ENCODE measurements around the gene CDH23.

The CDH23 gene

GRCh38 chr10:71741029-71741428, 344.3 kb downstream of the CDH23 start:
- TF ChIP-seq POLR2A (IDR thresholded peaks at IDR 0.05; ENCODE audit: low read length) (no peak), GATA1 (IDR thresholded peaks at IDR 0.05; ENCODE audit: low read depth, low read length) (no peak)
- DNase-seq = no peak

- no peak for TF ChIP-seq GATA1 (IDR thresholded peaks at IDR 0.05; ENCODE audit: low read depth, low read length)
- TF ChIP-seq POLR2A (IDR thresholded peaks at IDR 0.05; ENCODE audit: low read length) = no peak
Observed at GRCh38 chr10:71741671-71742070, 345.0 kb downstream of the CDH23 start.

GRCh38 chr10:71742301-71743088, 345.8 kb downstream of the CDH23 start:
- TF ChIP-seq POLR2A (IDR thresholded peaks at IDR 0.05; ENCODE audit: low read length) = no peak
- TF ChIP-seq GATA1 (IDR thresholded peaks at IDR 0.05; ENCODE audit: low read depth, low read length) = no peak
- DNase-seq = no peak

More at GRCh38 chr10:71741671-71742070, 345.0 kb downstream of the CDH23 start:
- DNase-seq = no peak

GRCh38 chr10:71743089-71743838, 346.5 kb downstream of the CDH23 start:
- DNase-seq = no peak
- TF ChIP-seq GATA1 (IDR thresholded peaks at IDR 0.05; ENCODE audit: low read depth, low read length) (no peak), POLR2A (IDR thresholded peaks at IDR 0.05; ENCODE audit: low read length) (no peak)

- DNase-seq = no peak
- TF ChIP-seq POLR2A (IDR thresholded peaks at IDR 0.05; ENCODE audit: low read length) (no peak), GATA1 (IDR thresholded peaks at IDR 0.05; ENCODE audit: low read depth, low read length) (no peak)
Observed at GRCh38 chr10:71743866-71744265, 347.1 kb downstream of the CDH23 start.

GRCh38 chr10:71744897-71745663, 348.4 kb downstream of the CDH23 start:
- TF ChIP-seq POLR2A (IDR thresholded peaks at IDR 0.05; ENCODE audit: low read length) (no peak), GATA1 (IDR thresholded peaks at IDR 0.05; ENCODE audit: low read depth, low read length) (no peak)
- DNase-seq = no peak

GRCh38 chr10:71745664-71746250, 349.0 kb downstream of the CDH23 start:
- DNase-seq = peak; percentile 32 to 38
- TF ChIP-seq POLR2A (IDR thresholded peaks at IDR 0.05; ENCODE audit: low read length) (no peak), GATA1 (IDR thresholded peaks at IDR 0.05; ENCODE audit: low read depth, low read length) (no peak)

- peak; percentile 90 to 94 for DNase-seq
- no peak for TF ChIP-seq POLR2A (IDR thresholded peaks at IDR 0.05; ENCODE audit: low read length)
- TF ChIP-seq GATA1 (IDR thresholded peaks at IDR 0.05; ENCODE audit: low read depth, low read length) = no peak
Observed at GRCh38 chr10:71746344-71747037, 349.8 kb downstream of the CDH23 start.

GRCh38 chr10:71747039-71747531, 350.4 kb downstream of the CDH23 start:
- TF ChIP-seq GATA1 (IDR thresholded peaks at IDR 0.05; ENCODE audit: low read depth, low read length) (no peak), POLR2A (IDR thresholded peaks at IDR 0.05; ENCODE audit: low read length) (peak; percentile 84)
- DNase-seq = peak; percentile 87 to 92

- peak; percentile 32 to 35 for DNase-seq
- TF ChIP-seq GATA1 (IDR thresholded peaks at IDR 0.05; ENCODE audit: low read depth, low read length) = no peak
- no peak for TF ChIP-seq POLR2A (IDR thresholded peaks at IDR 0.05; ENCODE audit: low read length)
Observed at GRCh38 chr10:71747551-71748523, 351.1 kb downstream of the CDH23 start.

- TF ChIP-seq POLR2A (IDR thresholded peaks at IDR 0.05; ENCODE audit: low read length) (peak; percentile 25), GATA1 (IDR thresholded peaks at IDR 0.05; ENCODE audit: low read depth, low read length) (no peak)
- peak; percentile 50 to 57 for DNase-seq
Observed at GRCh38 chr10:71748671-71749191, 352.0 kb downstream of the CDH23 start.

GRCh38 chr10:71749396-71749795, 352.7 kb downstream of the CDH23 start:
- no peak for TF ChIP-seq GATA1 (IDR thresholded peaks at IDR 0.05; ENCODE audit: low read depth, low read length)
- TF ChIP-seq POLR2A (IDR thresholded peaks at IDR 0.05; ENCODE audit: low read length) = no peak
- no peak for DNase-seq

All from erythroblast (primary cell).